HCT116 (cell line): ENCODE data around the gene TBXAS1.

Source experiments
- ATF3 ChIP-seq: IDR thresholded peaks from 2 replicates; pipeline ENCODE4 v1.6.1; 2012
- CEBPB ChIP-seq: IDR thresholded peaks from 2 replicates; pipeline ENCODE4 v1.6.1; 2012; ENCODE audit warnings: low read depth
- CTCF ChIP-seq, 3 experiments: fragments of 200-600 bp in 1 of 3; sonication (generic) in 1 of 3; IDR thresholded peaks in 2 of 3; conservative IDR thresholded peaks in 1 of 3; 2 replicates each; pipeline ENCODE4 v1.5.1; 2012 to 2017; ENCODE audit warnings: low read depth in 2 of 3, low read length in 2 of 3, antibody characterized with exemption in 1 of 3, borderline replicate concordance in 1 of 3, control low read depth in 1 of 3, mild to moderate bottlenecking in 1 of 3, mixed read lengths in 1 of 3, mixed run types in 1 of 3, moderate library complexity in 1 of 3; ENCODE audit not compliant: insufficient read depth in 1 of 3
- EZH2 ChIP-seq: fragments of 200-600 bp; sonication (generic); IDR thresholded peaks from 2 replicates; pipeline ENCODE4 v1.6.1; 2017; ENCODE audit warnings: antibody characterized with exemption, mixed run types
- EZH2phosphoT487 ChIP-seq: fragments of 200-600 bp; IDR thresholded peaks from 2 replicates; pipeline ENCODE4 v1.6.1; 2018; ENCODE audit warnings: antibody characterized with exemption, borderline replicate concordance
- MAX ChIP-seq: IDR thresholded peaks from 2 replicates; pipeline ENCODE4 v1.6.1; 2012
- POLR2A ChIP-seq: IDR thresholded peaks from 2 replicates; pipeline ENCODE4 v1.7.0; 2011; ENCODE audit warnings: borderline replicate concordance; ENCODE audit not compliant: insufficient read depth, insufficient read length; ENCODE audit errors: extremely low read depth
- POLR2AphosphoS5 ChIP-seq: IDR thresholded peaks from 2 replicates; pipeline ENCODE4 v1.6.1; 2011; ENCODE audit warnings: mild to moderate bottlenecking, low read depth, low read length, moderate library complexity
- SP1 ChIP-seq: IDR thresholded peaks from 2 replicates; pipeline ENCODE4 v1.6.1; 2012; ENCODE audit warnings: low read depth
- TCF7L2 ChIP-seq: IDR thresholded peaks from 2 replicates; pipeline ENCODE4 v1.7.0; 2011; ENCODE audit warnings: borderline replicate concordance, inconsistent platforms; ENCODE audit not compliant: insufficient read depth, insufficient read length; ENCODE audit errors: extremely low read depth

GRCh38 chr7:139993169-139993568 is 164.1 kb downstream of the TBXAS1 start:
- TF ChIP-seq MAX (no peak), ATF3 (no peak), CTCF (IDR thresholded peaks at IDR 0.05 in 2 of 3, conservative IDR thresholded peaks at IDR 0.05 in 1 of 3; ENCODE audit: borderline replicate concordance in 1 of 3, insufficient read depth in 1 of 3, low read depth in 2 of 3, low read length in 2 of 3) (no peak), EZH2phosphoT487 (no peak), POLR2AphosphoS5 (no peak), POLR2A (no peak), EZH2 (no peak), CEBPB (no peak), SP1 (no peak), TCF7L2 (no peak)
